Measurements from ENCODE around the gene GOLGA2. TPM values are rescaled to one million over a fixed set of nuclear protein-coding genes. Genes with fewer than 3 reads are reported as not detected.

GOLGA2 gene
- total RNA-seq, 6 experiments from 2014 or later: 25.0 to 53.0 (median 35.5) TPM

- TF ChIP-seq, protein P1, sequence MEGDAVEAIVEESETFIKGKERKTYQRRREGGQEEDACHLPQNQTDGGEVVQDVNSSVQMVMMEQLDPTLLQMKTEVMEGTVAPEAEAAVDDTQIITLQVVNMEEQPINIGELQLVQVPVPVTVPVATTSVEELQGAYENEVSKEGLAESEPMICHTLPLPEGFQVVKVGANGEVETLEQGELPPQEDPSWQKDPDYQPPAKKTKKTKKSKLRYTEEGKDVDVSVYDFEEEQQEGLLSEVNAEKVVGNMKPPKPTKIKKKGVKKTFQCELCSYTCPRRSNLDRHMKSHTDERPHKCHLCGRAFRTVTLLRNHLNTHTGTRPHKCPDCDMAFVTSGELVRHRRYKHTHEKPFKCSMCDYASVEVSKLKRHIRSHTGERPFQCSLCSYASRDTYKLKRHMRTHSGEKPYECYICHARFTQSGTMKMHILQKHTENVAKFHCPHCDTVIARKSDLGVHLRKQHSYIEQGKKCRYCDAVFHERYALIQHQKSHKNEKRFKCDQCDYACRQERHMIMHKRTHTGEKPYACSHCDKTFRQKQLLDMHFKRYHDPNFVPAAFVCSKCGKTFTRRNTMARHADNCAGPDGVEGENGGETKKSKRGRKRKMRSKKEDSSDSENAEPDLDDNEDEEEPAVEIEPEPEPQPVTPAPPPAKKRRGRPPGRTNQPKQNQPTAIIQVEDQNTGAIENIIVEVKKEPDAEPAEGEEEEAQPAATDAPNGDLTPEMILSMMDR (IDR thresholded peaks at IDR 0.05): no peak
- peak; percentile 45 for TF ChIP-seq POLR2A (IDR thresholded peaks at IDR 0.05)
- intact Hi-C loops (cut with DNase I): loop anchor here (10.0 kb wide), 1 partner anchor 48 kb away; the partner anchor contains the start of gene SLC27A4 (in 2 of the 2)
- no peaks in the 10 kb centered on the region for H3K9me3 ChIP-seq
- WGBS (ENCODE audit: insufficient coverage, low coverage, low lambda C conversion rate, missing lambda C conversion rate): 58% methylated on average over 11 of the region's 16 CpGs
- no peak overlapping the region for H3K4me3 ChIP-seq
- DNase-seq (no peak), ATAC-seq (peak; percentile 14 to 81 (median 46))
- H3K36me3 ChIP-seq: no peaks in the 10 kb centered on the region
- peaks cover 0 to 25% (median 10%) of the 10 kb centered on the region in 4 donors for H3K4me1 ChIP-seq
- H3K27me3 ChIP-seq: no peaks in the 10 kb centered on the region
- H3K27ac ChIP-seq: peak overlapping the region; percentile 65 to 74 (median 69)
These were observed 20.8 kb upstream of the GOLGA2 start for GRCh38 chr9:128296340-128297220.

DNA sequence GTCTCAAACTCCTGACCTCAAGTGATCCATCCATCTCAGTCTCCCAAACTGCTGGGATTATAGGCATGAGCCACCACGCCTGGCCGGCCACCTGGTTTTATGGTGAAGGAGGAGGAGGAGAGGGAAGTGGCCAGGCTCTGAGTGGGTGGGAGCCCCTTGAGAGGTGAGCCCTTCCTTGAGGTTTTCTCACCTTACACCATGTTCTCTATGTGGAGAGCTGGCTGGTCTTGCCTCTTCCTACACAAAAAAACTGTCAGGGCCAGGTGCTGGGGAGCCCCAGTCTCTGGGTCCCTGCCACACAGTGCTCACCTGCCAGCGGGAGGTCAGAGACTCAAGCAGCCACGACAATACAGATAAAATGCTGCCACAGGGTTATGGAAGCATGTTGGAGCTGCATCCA is 18.3 kb upstream of the GOLGA2 start:
- H3K4me3 ChIP-seq: no peak overlapping the region
- H3K36me3 ChIP-seq: no peaks in the 10 kb centered on the region
- intact Hi-C loops (cut with DNase I): loop anchor here (10.0 kb wide), 1 partner anchor 51 kb away; the partner anchor contains the start of gene SLC27A4 (in 2 of the 2)
- H3K4me1 ChIP-seq: peaks cover 0 to 25% (median 10%) of the 10 kb centered on the region in 4 donors
- H3K27ac ChIP-seq: no peak overlapping the region
- DNase-seq (no peak), ATAC-seq (no peak)
- no peak for TF ChIP-seq POLR2A (IDR thresholded peaks at IDR 0.05)
- TF ChIP-seq, protein P1 (IDR thresholded peaks at IDR 0.05): no peak
- 80% methylated on average over 2 of the region's 4 CpGs for WGBS (ENCODE audit: insufficient coverage, low coverage, low lambda C conversion rate, missing lambda C conversion rate)
- no peaks in the 10 kb centered on the region for H3K27me3 ChIP-seq
- no peaks in the 10 kb centered on the region for H3K9me3 ChIP-seq

DNA sequence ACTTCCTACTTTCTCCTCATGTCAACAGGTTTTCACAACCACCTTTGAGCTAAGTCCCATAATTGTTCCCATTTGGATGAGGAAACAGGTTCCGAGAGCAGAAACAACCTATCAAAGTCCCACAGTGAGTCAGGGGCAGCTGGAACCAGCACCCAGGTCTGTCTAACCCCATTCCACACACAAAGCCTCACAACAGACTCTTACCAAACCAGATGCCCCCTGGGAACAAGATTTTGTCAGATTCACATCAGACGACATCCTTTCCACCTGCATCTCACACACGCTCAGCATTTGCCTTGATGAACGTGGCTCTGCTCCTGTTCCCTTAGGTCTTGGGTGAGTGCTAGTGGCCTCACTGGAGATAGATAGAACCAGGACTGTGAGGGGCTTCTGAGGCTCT is 17.3 kb upstream of the GOLGA2 start:
- no peak for DNase-seq
- WGBS (ENCODE audit: insufficient coverage, low coverage, low lambda C conversion rate, missing lambda C conversion rate): 84% methylated on average over 4 of the region's 4 CpGs
- Histone ChIP-seq H3K27me3 (no peaks in the 10 kb centered on the region), H3K27ac (no peak overlapping the region), H3K36me3 (no peaks in the 10 kb centered on the region), H3K9me3 (no peaks in the 10 kb centered on the region), H3K4me3 (no peak overlapping the region), H3K4me1 (peaks cover 0 to 25% (median 10%) of the 10 kb centered on the region in 4 donors)
- intact Hi-C loops (cut with DNase I): loop anchor here (10.0 kb wide), 1 partner anchor 52 kb away; the partner anchor contains the start of gene SLC27A4 (in 2 of the 2)
- no peak for ATAC-seq
- no peak for TF ChIP-seq POLR2A (IDR thresholded peaks at IDR 0.05)
- TF ChIP-seq, protein P1 (IDR thresholded peaks at IDR 0.05): no peak

GRCh38 chr9:128292009-128292408 is 16.2 kb upstream of the GOLGA2 start:
- Histone ChIP-seq H3K4me3 (no peak overlapping the region), H3K9me3 (no peaks in the 10 kb centered on the region), H3K27me3 (no peaks in the 10 kb centered on the region), H3K27ac (no peak overlapping the region), H3K4me1 (peaks cover 0 to 20% (median 8%) of the 10 kb centered on the region in 4 donors), H3K36me3 (no peaks in the 10 kb centered on the region)
- WGBS (ENCODE audit: insufficient coverage, low coverage, low lambda C conversion rate, missing lambda C conversion rate): 92% methylated on average over 2 of the region's 3 CpGs
- intact Hi-C loops (cut with DNase I): loop anchor here (10.0 kb wide), 1 partner anchor 53 kb away; the partner anchor contains the start of gene SLC27A4 (in 2 of the 2)
- ATAC-seq (no peak), DNase-seq (no peak)
- no peak for TF ChIP-seq POLR2A (IDR thresholded peaks at IDR 0.05)
- TF ChIP-seq, protein P1 (IDR thresholded peaks at IDR 0.05): no peak

Data from right lobe of liver (tissue), 6 donors.